GM19324 (cell line): ENCODE measurements around the gene LCTL.
"Not testable (repeated sequence)": the region's sequence is repeated elsewhere in the genome, so short reads cannot be mapped to it uniquely, and the experiment has no call there.

Experiments
- ATAC-seq: cut with Tn5 transposase; IDR thresholded peaks from one replicate; pipeline ENCODE4 v1.9.1; 2021; ENCODE audit warnings: mild to moderate bottlenecking, moderate library complexity; ENCODE audit not compliant: unreplicated experiment, low FRiP score

Gene LCTL

DNA sequence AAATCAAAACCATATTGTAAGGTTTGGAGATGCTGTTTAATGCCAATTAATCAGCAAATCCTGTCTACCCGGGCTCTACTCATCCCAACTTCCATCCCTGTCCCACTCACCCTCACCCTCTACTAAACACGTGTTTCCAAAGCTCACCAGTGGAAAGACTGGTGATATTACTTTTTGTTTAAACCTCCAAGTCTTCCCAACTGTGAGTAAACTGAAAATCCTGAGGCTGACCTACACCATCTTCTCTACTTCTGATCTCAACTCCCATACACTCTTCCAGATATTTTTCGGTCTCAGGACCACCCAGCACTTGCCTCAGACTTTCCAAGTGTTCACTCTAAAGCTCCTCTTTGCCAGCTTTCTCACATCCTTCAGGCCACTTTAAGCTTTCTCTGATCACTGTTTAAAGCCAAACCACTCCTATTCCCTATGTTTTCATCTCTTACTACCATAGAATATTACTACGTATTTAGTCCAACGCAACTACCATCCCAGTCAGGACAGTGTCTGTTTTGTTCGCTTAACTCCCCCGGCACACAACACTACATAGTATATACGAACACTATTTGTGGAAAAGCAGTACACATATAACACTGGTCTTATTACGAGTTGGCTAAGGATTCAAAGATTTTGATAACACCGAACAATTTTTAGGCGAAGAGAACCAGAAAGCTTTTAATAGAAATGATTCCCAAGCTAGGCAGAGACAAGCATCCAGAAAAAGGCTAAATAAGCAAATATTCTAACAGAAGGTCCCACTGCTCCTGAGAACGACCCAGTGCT, 61.8 kb downstream of the LCTL start:
- ATAC-seq: no peak

DNA sequence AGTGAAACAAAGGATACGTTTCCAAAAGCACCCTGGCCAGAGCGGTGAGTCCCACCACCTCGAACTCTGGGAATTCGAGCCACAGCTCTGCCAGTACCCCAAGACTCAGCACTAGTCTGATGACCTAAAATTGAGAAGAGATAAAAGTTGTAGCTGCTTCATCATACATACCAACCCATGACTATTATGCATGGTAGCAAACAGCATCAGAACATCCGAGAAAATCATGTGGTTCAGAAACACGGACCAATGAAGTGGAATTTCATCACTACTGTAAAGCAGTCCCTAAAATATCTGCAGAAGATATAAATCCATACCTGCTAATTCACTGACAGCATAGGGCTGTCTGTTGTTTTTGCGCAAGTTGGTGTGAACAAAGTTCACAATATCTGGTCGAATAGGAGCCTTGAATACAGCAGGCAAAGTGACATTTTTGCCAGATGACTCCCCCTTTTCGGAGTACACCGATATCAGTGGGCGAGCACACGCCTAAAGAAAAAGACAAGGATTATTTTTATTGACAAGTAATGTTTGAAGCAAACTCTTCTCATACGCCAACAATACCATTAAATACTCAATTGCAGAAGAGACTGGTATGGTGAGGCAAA, 62.7 kb downstream of the LCTL start:
- ATAC-seq: not testable (repeated sequence)

DNA sequence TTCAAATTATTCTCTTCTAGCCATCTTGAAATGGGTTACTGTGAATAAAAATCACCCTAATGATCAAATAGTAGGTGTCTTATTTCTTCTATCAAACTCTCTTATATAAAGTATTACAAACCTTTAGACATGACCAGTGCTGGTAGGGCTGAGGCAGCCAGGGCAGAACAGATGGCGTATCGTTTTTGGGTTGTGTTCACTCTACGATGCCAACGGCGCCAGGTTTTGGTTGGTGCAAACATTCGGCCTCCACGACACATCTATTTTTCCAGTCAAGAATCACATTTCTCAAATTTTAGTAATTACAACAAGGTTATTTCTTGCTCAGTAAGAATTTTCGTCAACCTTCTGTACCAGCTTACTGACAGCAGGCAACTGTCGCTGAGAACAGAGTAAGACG, 63.3 kb downstream of the LCTL start:
- no peak for ATAC-seq

DNA sequence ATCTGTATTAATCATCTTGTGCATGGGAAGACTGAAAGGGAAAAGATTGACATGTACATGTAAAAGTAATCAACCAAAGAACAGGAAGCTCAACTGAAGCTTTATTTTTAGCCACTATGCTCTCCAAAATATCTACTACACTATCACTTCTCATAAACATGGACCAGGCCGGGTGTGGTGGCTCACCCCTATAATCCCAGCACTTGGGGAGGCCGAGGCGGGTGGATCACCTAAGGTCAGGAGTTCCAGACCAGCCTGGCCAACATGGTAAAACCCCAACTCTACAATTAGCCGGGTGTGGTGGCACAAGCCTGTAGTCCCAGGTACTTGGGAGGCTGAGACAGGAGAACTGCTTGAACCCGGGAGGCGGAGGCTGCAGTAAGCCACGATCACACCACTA, 65.5 kb downstream of the LCTL start:
- ATAC-seq: not testable (repeated sequence)

DNA sequence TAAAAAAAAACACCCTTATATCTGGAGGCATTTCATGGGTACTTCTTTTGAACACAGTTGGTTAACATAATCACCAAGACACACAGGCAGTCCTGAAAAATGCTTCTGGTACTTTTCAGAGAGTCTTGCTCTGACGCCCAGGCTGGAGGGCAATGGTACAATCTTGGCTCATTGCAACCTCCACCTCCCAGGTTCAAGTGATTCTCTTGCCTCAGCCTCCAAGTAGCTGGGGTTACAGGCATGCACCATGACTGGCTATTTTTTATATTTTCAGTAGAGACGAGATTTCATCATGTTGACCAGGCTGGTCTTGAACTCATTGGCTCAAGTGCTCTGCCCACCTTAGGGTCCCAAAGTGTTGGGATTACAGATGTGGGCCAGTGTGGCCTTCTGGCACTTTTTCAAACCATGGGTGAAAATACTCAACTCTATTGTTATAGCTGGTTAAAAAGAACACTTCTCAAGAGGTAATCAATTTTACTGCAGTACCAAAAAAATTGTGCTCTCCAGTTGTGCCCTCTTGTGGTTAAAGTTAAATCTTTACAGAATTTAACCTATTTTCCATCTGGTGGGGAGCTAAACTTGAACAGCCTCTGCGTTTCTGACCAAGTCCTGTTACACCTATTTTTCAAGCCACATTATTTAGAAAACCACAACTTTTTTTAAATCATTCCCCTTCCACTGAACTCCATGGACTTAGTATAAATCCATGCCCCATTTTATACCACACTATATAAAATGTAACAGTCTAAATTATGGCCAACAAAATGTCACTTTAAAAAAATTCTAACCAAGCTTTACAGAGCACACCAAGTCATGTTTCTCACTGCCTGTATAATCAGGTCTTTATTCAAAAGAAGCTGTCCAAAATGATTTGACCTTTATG, 67.1 kb downstream of the LCTL start:
- no peak for ATAC-seq
